Measurements from ENCODE around the gene ARPC4. TPM values are rescaled to one million over a fixed set of nuclear protein-coding genes. Genes with fewer than 3 reads are reported as not detected.

The ARPC4 gene
- total and polyA plus RNA-seq, 5 donors from 2014 or later: 203 to 384 (median 305) TPM

- DNase-seq (no peak), ATAC-seq (ENCODE audit: low read depth in 2 of 2) (no peak)
- peak overlapping the region; percentile 56 to 95 (median 79) for H3K27ac Mint-ChIP-seq
- peaks cover 23% of the 10 kb centered on the region for H3K36me3 Mint-ChIP-seq
- H3K9me3 Mint-ChIP-seq: no peaks in the 10 kb centered on the region
- H3K9me3 ChIP-seq (ENCODE audit: control insufficient read depth in 2 of 2, low read length in 2 of 2): no peaks in the 10 kb centered on the region
- peak overlapping the region in 1 of 4 donors; percentile 27 for H3K4me3 Mint-ChIP-seq
- H3K4me3 ChIP-seq (ENCODE audit: low read depth, low read length): no peak overlapping the region
- H3K27me3 ChIP-seq (ENCODE audit: control insufficient read depth, insufficient read depth, low read length): no peaks in the 10 kb centered on the region
- peaks cover 8 to 58% (median 43%) of the 10 kb centered on the region in 4 donors for H3K4me1 Mint-ChIP-seq
- no peak overlapping the region for H3K27ac ChIP-seq (ENCODE audit: insufficient read depth, low read length, poor library complexity, severe bottlenecking)
- no peaks in the 10 kb centered on the region for H3K27me3 Mint-ChIP-seq
- H3K36me3 ChIP-seq (ENCODE audit: control insufficient read depth, insufficient read depth, low read length): peaks cover 38% of the 10 kb centered on the region
- H3K4me1 ChIP-seq (ENCODE audit: control insufficient read depth, insufficient read depth, low read length, poor library complexity, severe bottlenecking): peaks cover 42% of the 10 kb centered on the region
These were observed 11.3 kb upstream of the ARPC4 start for GRCh38 chr3:9781551-9781950.

GRCh38 chr3:9781978-9782603, 10.8 kb upstream of the ARPC4 start:
- Histone ChIP-seq H3K27ac (ENCODE audit: insufficient read depth, low read length, poor library complexity, severe bottlenecking) (no peak overlapping the region), H3K27me3 (ENCODE audit: control insufficient read depth, insufficient read depth, low read length) (no peaks in the 10 kb centered on the region), H3K4me3 (ENCODE audit: low read depth, low read length) (no peak overlapping the region), H3K4me1 (ENCODE audit: control insufficient read depth, insufficient read depth, low read length, poor library complexity, severe bottlenecking) (peaks cover 42% of the 10 kb centered on the region), H3K9me3 (ENCODE audit: control insufficient read depth in 2 of 2, low read length in 2 of 2) (no peaks in the 10 kb centered on the region), H3K36me3 (ENCODE audit: control insufficient read depth, insufficient read depth, low read length) (peaks cover 43% of the 10 kb centered on the region)
- H3K4me1 Mint-ChIP-seq: peaks cover 8 to 58% (median 42%) of the 10 kb centered on the region in 4 donors
- peak overlapping the region in 2 of 3 donors; percentile 73 to 95 for H3K27ac Mint-ChIP-seq
- no peak for ATAC-seq (ENCODE audit: low read depth in 2 of 2)
- H3K36me3 Mint-ChIP-seq: peaks cover 27% of the 10 kb centered on the region
- no peak for DNase-seq
- peak overlapping the region in 1 of 4 donors; percentile 67 for H3K4me3 Mint-ChIP-seq
- no peaks in the 10 kb centered on the region for H3K27me3 Mint-ChIP-seq
- H3K9me3 Mint-ChIP-seq: no peaks in the 10 kb centered on the region

GRCh38 chr3:9782770-9783169, 10.1 kb upstream of the ARPC4 start:
- Histone ChIP-seq H3K27me3 (ENCODE audit: control insufficient read depth, insufficient read depth, low read length) (no peaks in the 10 kb centered on the region), H3K9me3 (ENCODE audit: control insufficient read depth in 2 of 2, low read length in 2 of 2) (no peaks in the 10 kb centered on the region), H3K27ac (ENCODE audit: insufficient read depth, low read length, poor library complexity, severe bottlenecking) (no peak overlapping the region), H3K36me3 (ENCODE audit: control insufficient read depth, insufficient read depth, low read length) (peaks cover 49% of the 10 kb centered on the region), H3K4me3 (ENCODE audit: low read depth, low read length) (no peak overlapping the region), H3K4me1 (ENCODE audit: control insufficient read depth, insufficient read depth, low read length, poor library complexity, severe bottlenecking) (peaks cover 42% of the 10 kb centered on the region)
- Mint-ChIP-seq H3K27ac (no peak overlapping the region), H3K9me3 (no peaks in the 10 kb centered on the region), H3K4me3 (no peak overlapping the region), H3K27me3 (no peaks in the 10 kb centered on the region), H3K36me3 (peaks cover 33% of the 10 kb centered on the region), H3K4me1 (peaks cover 12 to 59% (median 46%) of the 10 kb centered on the region in 4 donors)
- DNase-seq: peak in 1 of 3 donors; percentile 14
- ATAC-seq (ENCODE audit: low read depth in 2 of 2): no peak

- H3K27me3 ChIP-seq (ENCODE audit: control insufficient read depth, insufficient read depth, low read length): no peaks in the 10 kb centered on the region
- Mint-ChIP-seq H3K36me3 (peaks cover 37% of the 10 kb centered on the region), H3K9me3 (no peaks in the 10 kb centered on the region), H3K4me3 (no peak overlapping the region), H3K4me1 (peaks cover 13 to 50% (median 40%) of the 10 kb centered on the region in 4 donors), H3K27ac (no peak overlapping the region), H3K27me3 (no peaks in the 10 kb centered on the region)
- DNase-seq (no peak), ATAC-seq (ENCODE audit: low read depth in 2 of 2) (no peak)
- no peaks in the 10 kb centered on the region for H3K9me3 ChIP-seq (ENCODE audit: control insufficient read depth in 2 of 2, low read length in 2 of 2)
- H3K27ac ChIP-seq (ENCODE audit: insufficient read depth, low read length, poor library complexity, severe bottlenecking): no peak overlapping the region
- peaks cover 35% of the 10 kb centered on the region for H3K4me1 ChIP-seq (ENCODE audit: control insufficient read depth, insufficient read depth, low read length, poor library complexity, severe bottlenecking)
- H3K36me3 ChIP-seq (ENCODE audit: control insufficient read depth, insufficient read depth, low read length): peaks cover 54% of the 10 kb centered on the region
- H3K4me3 ChIP-seq (ENCODE audit: low read depth, low read length): no peak overlapping the region
These were observed 8.9 kb upstream of the ARPC4 start for GRCh38 chr3:9783954-9784353.

- Mint-ChIP-seq H3K36me3 (peaks cover 41% of the 10 kb centered on the region), H3K4me1 (peaks cover 12 to 43% (median 36%) of the 10 kb centered on the region in 4 donors), H3K27ac (no peak overlapping the region)
These were observed 7.9 kb upstream of the ARPC4 start for GRCh38 chr3:9784965-9785364.

GRCh38 chr3:9785602-9786001, 7.3 kb upstream of the ARPC4 start:
- Mint-ChIP-seq H3K9me3 (no peaks in the 10 kb centered on the region), H3K27me3 (no peaks in the 10 kb centered on the region), H3K4me1 (peaks cover 18 to 45% (median 37%) of the 10 kb centered on the region in 4 donors), H3K4me3 (peak overlapping the region in 1 of 4 donors; percentile 47), H3K27ac (peak overlapping the region in 1 of 3 donors; percentile 79), H3K36me3 (peaks cover 41% of the 10 kb centered on the region)
- Histone ChIP-seq H3K27ac (ENCODE audit: insufficient read depth, low read length, poor library complexity, severe bottlenecking) (no peak overlapping the region), H3K4me1 (ENCODE audit: control insufficient read depth, insufficient read depth, low read length, poor library complexity, severe bottlenecking) (peaks cover 24% of the 10 kb centered on the region), H3K36me3 (ENCODE audit: control insufficient read depth, insufficient read depth, low read length) (peaks cover 67% of the 10 kb centered on the region), H3K4me3 (ENCODE audit: low read depth, low read length) (no peak overlapping the region), H3K9me3 (ENCODE audit: control insufficient read depth in 2 of 2, low read length in 2 of 2) (no peaks in the 10 kb centered on the region), H3K27me3 (ENCODE audit: control insufficient read depth, insufficient read depth, low read length) (no peaks in the 10 kb centered on the region)
- DNase-seq (no peak), ATAC-seq (ENCODE audit: low read depth in 2 of 2) (no peak)

More at GRCh38 chr3:9784965-9785364, 7.9 kb upstream of the ARPC4 start:
- Histone ChIP-seq H3K36me3 (ENCODE audit: control insufficient read depth, insufficient read depth, low read length) (peaks cover 63% of the 10 kb centered on the region), H3K4me3 (ENCODE audit: low read depth, low read length) (no peak overlapping the region), H3K9me3 (ENCODE audit: control insufficient read depth in 2 of 2, low read length in 2 of 2) (no peaks in the 10 kb centered on the region), H3K4me1 (ENCODE audit: control insufficient read depth, insufficient read depth, low read length, poor library complexity, severe bottlenecking) (peaks cover 25% of the 10 kb centered on the region), H3K27me3 (ENCODE audit: control insufficient read depth, insufficient read depth, low read length) (no peaks in the 10 kb centered on the region), H3K27ac (ENCODE audit: insufficient read depth, low read length, poor library complexity, severe bottlenecking) (no peak overlapping the region)
- Mint-ChIP-seq H3K9me3 (no peaks in the 10 kb centered on the region), H3K4me3 (peak overlapping the region in 1 of 4 donors; percentile 47), H3K27me3 (no peaks in the 10 kb centered on the region)
- ATAC-seq (ENCODE audit: low read depth in 2 of 2): no peak
- DNase-seq: no peak

- DNase-seq (no peak), ATAC-seq (ENCODE audit: low read depth in 2 of 2) (no peak)
- Histone ChIP-seq H3K27me3 (ENCODE audit: control insufficient read depth, insufficient read depth, low read length) (no peaks in the 10 kb centered on the region), H3K4me3 (ENCODE audit: low read depth, low read length) (no peak overlapping the region), H3K9me3 (ENCODE audit: control insufficient read depth in 2 of 2, low read length in 2 of 2) (no peaks in the 10 kb centered on the region), H3K36me3 (ENCODE audit: control insufficient read depth, insufficient read depth, low read length) (peaks cover 64% of the 10 kb centered on the region), H3K27ac (ENCODE audit: insufficient read depth, low read length, poor library complexity, severe bottlenecking) (no peak overlapping the region), H3K4me1 (ENCODE audit: control insufficient read depth, insufficient read depth, low read length, poor library complexity, severe bottlenecking) (peaks cover 22% of the 10 kb centered on the region)
- H3K4me1 Mint-ChIP-seq: peaks cover 18 to 46% (median 38%) of the 10 kb centered on the region in 4 donors
- H3K36me3 Mint-ChIP-seq: peaks cover 40% of the 10 kb centered on the region
- H3K27me3 Mint-ChIP-seq: no peaks in the 10 kb centered on the region
- H3K27ac Mint-ChIP-seq: peak overlapping the region in 1 of 3 donors; percentile 26
- no peaks in the 10 kb centered on the region for H3K9me3 Mint-ChIP-seq
- no peak overlapping the region for H3K4me3 Mint-ChIP-seq
These were observed 6.6 kb upstream of the ARPC4 start for GRCh38 chr3:9786209-9786739.
